Spleen (tissue), 11 donors: ENCODE data around the gene ARL15. TPM values are rescaled to one million over a fixed set of nuclear protein-coding genes. Genes with fewer than 3 reads are reported as not detected.

Source experiments
- DNase-seq: peaks from one replicate; pipeline ENCODE4 v3.0.0-alpha.2; 2020
- H3K27ac ChIP-seq, 8 donors: fragments of 200-600 bp; sonication (generic) in 7 of 8; 1 replicate in 4 of 8; 2 replicates in 4 of 8; pipeline versions ENCODE4 v1.5.0 to v1.8.0; 2016 to 2021; ENCODE audit warnings: inconsistent platforms in 4 of 8, mild to moderate bottlenecking in 4 of 8, moderate library complexity in 1 of 8
- H3K27me3 ChIP-seq, 7 donors: fragments of 200-600 bp; sonication (generic) in 6 of 7; replicated peaks in 1 of 7; 1 replicate in 4 of 7; 2 replicates in 3 of 7; pipeline versions ENCODE4 v1.5.0 to v1.8.0; 2016 to 2021; ENCODE audit warnings: inconsistent platforms in 3 of 7, mild to moderate bottlenecking in 1 of 7
- H3K36me3 ChIP-seq, 6 donors: fragments of 200-600 bp; sonication (generic) in 5 of 6; 1 replicate in 4 of 6; 2 replicates in 2 of 6; pipeline versions ENCODE4 v1.5.0 to v1.8.0; 2016 to 2021; ENCODE audit warnings: inconsistent platforms in 2 of 6
- H3K4me1 ChIP-seq, 6 donors: fragments of 200-600 bp; sonication (generic) in 5 of 6; 1 replicate in 3 of 6; 2 replicates in 3 of 6; pipeline versions ENCODE4 v1.5.0 to v1.8.0; 2016 to 2021; ENCODE audit warnings: inconsistent platforms in 3 of 6
- H3K4me3 ChIP-seq, 8 donors: fragments of 200-600 bp; sonication (generic) in 7 of 8; 1 replicate in 4 of 8; 2 replicates in 4 of 8; pipeline versions ENCODE4 v1.5.0 to v1.8.0; 2016 to 2021; ENCODE audit warnings: inconsistent platforms in 4 of 8, mild to moderate bottlenecking in 4 of 8, moderate library complexity in 2 of 8
- H3K9me3 ChIP-seq, 8 donors: fragments of 200-600 bp; sonication (generic) in 7 of 8; 1 replicate in 4 of 8; 2 replicates in 4 of 8; pipeline versions ENCODE4 v1.5.0 to v1.8.0; 2016 to 2021; ENCODE audit warnings: inconsistent platforms in 4 of 8
- POLR2A ChIP-seq, 3 donors: fragments of 450-650 bp; IDR thresholded peaks; one replicate each; pipeline ENCODE4 v1.5.1; 2017; ENCODE audit warnings: antibody characterized with exemption in 3 of 3, mild to moderate bottlenecking in 1 of 3
- POLR2AphosphoS5 ChIP-seq, 3 donors: sonication (generic); formaldehyde crosslinking; IDR thresholded peaks; one replicate each; pipeline ENCODE4 v1.5.1; 2017; ENCODE audit warnings: antibody characterized with exemption in 3 of 3
- WGBS, 5 donors: extraction: QIAGEN DNeasy Blood & Tissue Kit in 3 of 5; methylation state at CpG; one replicate each; pipeline versions ENCODE4 v1.1.5 to v1.1.7; 2013 to 2018; 5-methylcytosine and 5-hydroxymethylcytosine counted together
- intact Hi-C: fragments of 100-400 bp; cut with DNase I; formaldehyde crosslinking; loops from one replicate; pipeline ENCODE4 v1.15.0; 2023; ENCODE audit warnings: low total_unique reads
- polyA plus RNA-seq, 3 donors: library from polyadenylated mRNA; stranded (reverse); fragments of 200-250 nt; gene quantifications; one replicate each; pipeline ENCODE4 v1.2.1, GENCODE V29; 2013
- total RNA-seq, 7 donors: library from RNA; depleted of rRNA in 3 of 7; stranded (reverse); fragments of >200 nt in 3 of 7; fragmentation: NEBNext Ultra II Directional in 4 of 7; extraction: Animal tissue kit (Norgen Biotek cat#: 25700) in 4 of 7; gene quantifications; one replicate each; pipeline versions ENCODE4 v1.1.0 to v1.2.1, GENCODE V29; 2016 to 2021
- TF ChIP-seq, protein P1 (sequence below), 11 experiments: fragments of 200-600 bp in 7 of 11; fragments of 450-650 bp in 4 of 11; sonication (generic) in 4 of 11; IDR thresholded peaks in 8 of 11; conservative IDR thresholded peaks in 3 of 11; 1 replicate in 7 of 11; 2 replicates in 4 of 11; pipeline versions ENCODE4 v1.4.0 to v1.8.0; 2016 to 2021; ENCODE audit warnings: antibody characterized with exemption in 11 of 11, inconsistent platforms in 4 of 11, mild to moderate bottlenecking in 1 of 11
- donor health status: healthy with polysubstance abuse.
- donor health status: DM: no; HTN: no; CAD: no; lungs with moderate emphysema.
- donor health status: DM: no; HTN: no; CAD: no.
- donor health status: Bipolar disorder and iron deficiency.
- donor health status: healthy.
- donor health status: DM: no; HTN: no; CAD: no.
- donor health status: DM: yes; HTN: yes; CAD: no.

The ARL15 gene
- total and polyA plus RNA-seq, 10 donors, result 6.3 to 70.2 (median 37.1) TPM

DNA sequence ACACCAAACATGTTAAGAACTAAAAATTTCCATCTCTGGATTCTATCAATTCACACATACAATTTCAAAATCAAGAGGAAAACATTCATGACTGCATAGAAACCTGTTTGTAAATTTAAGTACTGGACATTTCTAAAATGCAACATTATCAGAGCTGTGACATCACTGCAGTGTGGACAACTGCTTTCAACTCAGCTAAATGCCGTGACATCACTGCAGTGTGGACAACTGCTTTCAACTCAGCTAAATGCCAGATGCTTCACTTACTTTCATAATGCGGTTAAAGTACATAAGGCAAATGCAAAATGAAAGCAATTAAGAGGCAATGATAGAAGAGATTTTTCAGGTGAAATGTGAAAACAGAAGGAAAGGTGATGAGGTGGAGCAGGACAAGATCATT, 161.5 kb downstream of the ARL15 start:
- intact Hi-C loops, result no loop called here
- H3K4me1 ChIP-seq, result no peaks in the 10 kb centered on the region
- TF ChIP-seq, protein P1, sequence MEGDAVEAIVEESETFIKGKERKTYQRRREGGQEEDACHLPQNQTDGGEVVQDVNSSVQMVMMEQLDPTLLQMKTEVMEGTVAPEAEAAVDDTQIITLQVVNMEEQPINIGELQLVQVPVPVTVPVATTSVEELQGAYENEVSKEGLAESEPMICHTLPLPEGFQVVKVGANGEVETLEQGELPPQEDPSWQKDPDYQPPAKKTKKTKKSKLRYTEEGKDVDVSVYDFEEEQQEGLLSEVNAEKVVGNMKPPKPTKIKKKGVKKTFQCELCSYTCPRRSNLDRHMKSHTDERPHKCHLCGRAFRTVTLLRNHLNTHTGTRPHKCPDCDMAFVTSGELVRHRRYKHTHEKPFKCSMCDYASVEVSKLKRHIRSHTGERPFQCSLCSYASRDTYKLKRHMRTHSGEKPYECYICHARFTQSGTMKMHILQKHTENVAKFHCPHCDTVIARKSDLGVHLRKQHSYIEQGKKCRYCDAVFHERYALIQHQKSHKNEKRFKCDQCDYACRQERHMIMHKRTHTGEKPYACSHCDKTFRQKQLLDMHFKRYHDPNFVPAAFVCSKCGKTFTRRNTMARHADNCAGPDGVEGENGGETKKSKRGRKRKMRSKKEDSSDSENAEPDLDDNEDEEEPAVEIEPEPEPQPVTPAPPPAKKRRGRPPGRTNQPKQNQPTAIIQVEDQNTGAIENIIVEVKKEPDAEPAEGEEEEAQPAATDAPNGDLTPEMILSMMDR (IDR thresholded peaks at IDR 0.05 in 8 of 11, conservative IDR thresholded peaks at IDR 0.05 in 3 of 11), result no peak
- TF ChIP-seq POLR2AphosphoS5 (IDR thresholded peaks at IDR 0.05) (no peak), POLR2A (IDR thresholded peaks at IDR 0.05) (no peak)
- peaks cover 0 to 4% (median 0%) of the 10 kb centered on the region in 6 donors for H3K36me3 ChIP-seq
- H3K27ac ChIP-seq, result no peak overlapping the region
- no peaks in the 10 kb centered on the region for H3K27me3 ChIP-seq
- 96 to 100% (median 99%) methylated on average over 2 of the region's 2 CpGs for WGBS, 5 donors
- no peak overlapping the region for H3K4me3 ChIP-seq
- no peaks in the 10 kb centered on the region for H3K9me3 ChIP-seq
- no peak for DNase-seq

DNA sequence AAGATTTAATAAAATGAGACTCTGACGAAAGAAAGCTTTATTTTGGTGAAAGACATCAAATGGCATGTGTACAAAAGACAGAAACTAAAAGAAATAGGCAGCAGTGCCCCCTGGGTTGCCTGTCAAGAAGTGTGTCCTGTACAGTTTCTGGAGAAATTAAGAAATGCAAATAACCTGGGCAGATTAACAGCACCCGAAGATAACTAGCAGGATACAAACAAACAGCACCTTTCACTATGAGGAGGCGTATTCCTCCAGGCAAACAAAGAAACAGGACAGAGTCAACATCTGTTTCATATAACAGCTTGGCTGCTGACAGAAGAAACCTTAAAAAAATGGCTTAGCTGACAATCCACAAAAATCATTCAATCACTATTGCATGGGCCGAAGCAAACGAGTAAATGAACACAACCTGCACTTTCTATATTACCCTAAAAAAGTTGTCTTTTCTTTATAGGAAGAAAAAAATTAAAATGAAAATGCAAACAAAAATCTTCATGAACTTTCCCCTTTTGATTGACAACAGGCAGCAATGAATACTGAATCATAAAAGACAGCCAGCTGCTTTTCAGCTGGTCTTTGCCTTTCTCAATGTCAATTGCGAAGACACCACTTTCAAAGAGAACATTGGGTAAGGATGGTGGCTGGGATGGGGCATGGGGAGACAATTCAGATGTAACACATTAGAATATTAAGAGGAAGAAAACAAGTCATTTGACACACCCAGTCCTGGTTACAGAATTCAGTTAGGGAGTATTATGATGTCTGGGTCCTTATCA, 162.1 kb downstream of the ARL15 start:
- H3K4me1 ChIP-seq, result no peaks in the 10 kb centered on the region
- 83 to 91% (median 85%) methylated on average over 6 of the region's 6 CpGs for WGBS, 5 donors
- no peak for DNase-seq
- H3K27ac ChIP-seq, result no peak overlapping the region
- H3K27me3 ChIP-seq, result no peaks in the 10 kb centered on the region
- H3K36me3 ChIP-seq, result no peaks in the 10 kb centered on the region
- intact Hi-C loops, result no loop called here
- H3K9me3 ChIP-seq, result no peaks in the 10 kb centered on the region
- TF ChIP-seq POLR2A (IDR thresholded peaks at IDR 0.05), result no peak
- TF ChIP-seq, protein P1 (IDR thresholded peaks at IDR 0.05 in 8 of 11, conservative IDR thresholded peaks at IDR 0.05 in 3 of 11), result no peak
- no peak for TF ChIP-seq POLR2AphosphoS5 (IDR thresholded peaks at IDR 0.05)
- no peak overlapping the region for H3K4me3 ChIP-seq

GRCh38 chr5:54146916-54147315, 163.5 kb downstream of the ARL15 start:
- WGBS, 5 donors, result 69 to 94% (median 82%) methylated on average over 1 of the region's 1 CpG
- Histone ChIP-seq H3K4me3 (no peak overlapping the region), H3K27ac (peak overlapping the region in 4 of 8 donors; percentile 2 to 32 (median 8)), H3K27me3 (no peaks in the 10 kb centered on the region), H3K9me3 (no peaks in the 10 kb centered on the region), H3K4me1 (no peaks in the 10 kb centered on the region), H3K36me3 (no peaks in the 10 kb centered on the region)
- intact Hi-C loops, result no loop called here
- DNase-seq, result no peak
- TF ChIP-seq, protein P1 (IDR thresholded peaks at IDR 0.05 in 8 of 11, conservative IDR thresholded peaks at IDR 0.05 in 3 of 11), result no peak
- TF ChIP-seq POLR2A (IDR thresholded peaks at IDR 0.05) (no peak), POLR2AphosphoS5 (IDR thresholded peaks at IDR 0.05) (no peak)

- Histone ChIP-seq H3K4me3 (no peak overlapping the region), H3K9me3 (no peaks in the 10 kb centered on the region), H3K36me3 (no peaks in the 10 kb centered on the region), H3K4me1 (no peaks in the 10 kb centered on the region), H3K27ac (peak overlapping the region in 4 of 8 donors; percentile 2 to 32 (median 8)), H3K27me3 (no peaks in the 10 kb centered on the region)
- TF ChIP-seq, protein P1 (IDR thresholded peaks at IDR 0.05 in 8 of 11, conservative IDR thresholded peaks at IDR 0.05 in 3 of 11), result no peak
- TF ChIP-seq POLR2A (IDR thresholded peaks at IDR 0.05) (no peak), POLR2AphosphoS5 (IDR thresholded peaks at IDR 0.05) (no peak)
- DNase-seq, result no peak
- WGBS, 5 donors, result 67 to 79% (median 72%) methylated on average over 3 of the region's 3 CpGs
- intact Hi-C loops, result no loop called here
Measured at GRCh38 chr5:54146390-54146789, 164.0 kb downstream of the ARL15 start.
